SU-DHL-6 (cell line): ENCODE measurements around the gene PFN4.

Source experiments
- H2AFZ ChIP-seq: fragments of 200-600 bp; sonication (generic); 2 replicates; pipeline ENCODE4 v1.6.1; 2014; ENCODE audit warnings: low read depth, mild to moderate bottlenecking, moderate library complexity, mixed read lengths, antibody characterized with exemption, low read length; ENCODE audit not compliant: severe bottlenecking
- H3F3A ChIP-seq: fragments of 200-600 bp; shearing (Covaris generic); 2 replicates; pipeline ENCODE4 v1.6.0; 2016; ENCODE audit warnings: antibody characterized with exemption, mild to moderate bottlenecking; ENCODE audit not compliant: insufficient read depth
- H3K27ac ChIP-seq: fragments of 200-600 bp; sonication (generic); 2 replicates; pipeline ENCODE4 v1.5.1; 2016; ENCODE audit warnings: low read depth, mild to moderate bottlenecking, low read length, moderate library complexity, mixed read lengths
- H3K27me3 ChIP-seq: fragments of 200-600 bp; sonication (generic), shearing (Covaris generic); 2 replicates; pipeline ENCODE4 v1.6.0; 2014; ENCODE audit warnings: mild to moderate bottlenecking, low read length
- H3K36me3 ChIP-seq: fragments of 200-600 bp; sonication (generic); 2 replicates; pipeline ENCODE4 v1.6.1; 2014; ENCODE audit warnings: mild to moderate bottlenecking, low read length, mixed read lengths
- H3K4me2 ChIP-seq: fragments of 300-600, 200-600 bp; shearing (Covaris generic), sonication (generic); 2 replicates; pipeline ENCODE4 v1.6.0; 2014; ENCODE audit warnings: low read length, low read depth, mild to moderate bottlenecking; ENCODE audit not compliant: poor library complexity, severe bottlenecking
- H3K4me3 ChIP-seq: fragments of 200-600 bp; sonication (generic); 2 replicates; pipeline ENCODE4 v1.5.1; 2014; ENCODE audit warnings: antibody characterized with exemption, low read length, mild to moderate bottlenecking, mixed read lengths; ENCODE audit not compliant: insufficient read depth, poor library complexity, severe bottlenecking
- H3K79me2 ChIP-seq: fragments of 200-600 bp; sonication (generic); 2 replicates; pipeline ENCODE4 v1.6.1; 2014; ENCODE audit warnings: mild to moderate bottlenecking, low read length, moderate library complexity; ENCODE audit not compliant: insufficient read depth
- H3K9ac ChIP-seq: fragments of 200-600 bp; sonication (generic); 2 replicates; pipeline ENCODE4 v1.7.0; 2014; ENCODE audit warnings: mild to moderate bottlenecking, low read length
- H3K9me2 ChIP-seq: fragments of 200-600 bp; sonication (generic); replicated peaks from 2 replicates; pipeline ENCODE4 v1.6.1; 2014; ENCODE audit warnings: low read length; ENCODE audit not compliant: insufficient read depth
- H3K9me3 ChIP-seq: fragments of 200-600 bp; sonication (generic); 2 replicates; pipeline ENCODE4 v1.6.1; 2014; ENCODE audit warnings: low read length, mixed read lengths; ENCODE audit not compliant: insufficient read depth
- H4K20me1 ChIP-seq: fragments of 200-600 bp; sonication (generic); 2 replicates; pipeline ENCODE4 v1.6.1; 2014; ENCODE audit warnings: low read depth, mild to moderate bottlenecking, antibody characterized with exemption, low read length, moderate library complexity, mixed read lengths
- EZH2phosphoT487 ChIP-seq: fragments of 200-600 bp; sonication (generic), shearing (Covaris generic); conservative IDR thresholded peaks from 2 replicates; pipeline ENCODE4 v1.6.1; 2018; ENCODE audit warnings: mild to moderate bottlenecking, antibody characterized with exemption, low read length, moderate library complexity, mixed read lengths
- TF ChIP-seq, protein P1 (sequence below): fragments of 200-600 bp; sonication (generic); IDR thresholded peaks from one replicate; pipeline ENCODE4 v1.5.1; 2017; ENCODE audit warnings: antibody characterized with exemption, mild to moderate bottlenecking, low read length, moderate library complexity; ENCODE audit not compliant: insufficient read depth, poor library complexity, severe bottlenecking

PFN4 gene

DNA sequence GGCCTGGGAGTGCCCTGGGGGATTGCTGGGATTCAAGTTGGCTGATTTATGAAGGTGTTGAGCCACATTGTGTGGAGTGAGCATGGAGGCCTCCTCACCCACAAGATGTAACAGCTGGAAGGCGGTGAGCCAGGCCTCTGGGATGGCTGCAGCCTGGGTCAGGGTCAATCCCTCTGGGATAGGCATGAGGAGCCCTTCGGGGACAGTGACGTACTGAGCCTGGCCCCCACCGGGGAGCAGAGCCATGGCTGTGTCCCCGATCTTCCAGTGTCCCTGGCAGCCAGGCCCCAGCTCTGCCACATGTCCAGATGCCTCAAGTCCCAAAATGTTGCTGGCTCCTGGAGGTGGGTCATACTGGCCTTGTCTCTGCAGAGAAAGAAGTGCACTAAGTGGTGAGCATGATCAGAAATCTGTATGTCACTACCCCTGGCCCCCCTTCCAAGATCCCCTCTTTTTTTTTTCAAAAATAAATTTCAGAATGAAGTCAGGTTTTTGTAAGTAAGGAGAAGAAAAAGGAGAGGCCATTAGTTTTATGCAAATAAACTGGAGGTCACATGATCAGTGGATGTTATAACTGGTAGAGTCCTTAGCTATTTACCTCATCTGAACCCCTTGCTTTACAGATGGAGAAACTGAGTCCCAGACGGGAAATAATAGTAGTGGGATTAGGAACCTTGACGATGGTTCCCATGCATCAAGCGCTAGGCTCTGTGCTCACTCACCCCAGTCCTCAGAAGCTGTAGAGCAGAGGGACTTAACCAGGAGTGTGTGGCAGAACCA is 40.2 kb downstream of the PFN4 start:
- peak overlapping the region; percentile 53 for H3K4me3 ChIP-seq
- no peaks in the 10 kb centered on the region for H3K36me3 ChIP-seq
- peak overlapping the region; percentile 64 for H3K9ac ChIP-seq

DNA sequence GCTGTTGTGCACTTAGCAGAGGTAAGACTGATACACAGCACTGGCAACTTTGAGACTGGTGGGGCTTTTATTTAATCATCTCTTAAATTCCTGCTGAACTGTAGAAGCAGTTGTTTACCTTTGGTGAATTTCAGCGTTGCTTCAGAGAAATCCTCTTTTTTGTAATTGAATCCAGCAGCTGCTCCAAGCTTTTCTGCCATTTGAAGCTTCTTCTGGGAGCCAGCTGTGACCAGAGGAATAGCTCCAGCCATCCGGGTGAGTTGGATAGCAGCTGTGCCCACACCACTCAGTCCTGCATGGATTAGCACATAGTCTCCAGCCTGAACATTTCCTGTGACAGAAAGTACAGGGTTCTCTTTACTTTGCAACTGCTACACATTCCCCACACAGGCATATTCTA is 42.4 kb downstream of the PFN4 start:
- Histone ChIP-seq H4K20me1 (no peaks in the 10 kb centered on the region), H3K36me3 (no peaks in the 10 kb centered on the region), H3K79me2 (peaks cover 3% of the 10 kb centered on the region), H3K9me3 (no peaks in the 10 kb centered on the region), H3K4me2 (no peak overlapping the region), H2AFZ (no peak overlapping the region), H3K9ac (no peak overlapping the region), H3K27me3 (no peaks in the 10 kb centered on the region), H3K4me3 (no peak overlapping the region), H3F3A (peaks cover 5% of the 10 kb centered on the region; the same call in 1 of the 2 replicates), H3K9me2 (no peaks in the 10 kb centered on the region), H3K27ac (no peak overlapping the region)
- no peak for TF ChIP-seq EZH2phosphoT487
- TF ChIP-seq, protein P1, sequence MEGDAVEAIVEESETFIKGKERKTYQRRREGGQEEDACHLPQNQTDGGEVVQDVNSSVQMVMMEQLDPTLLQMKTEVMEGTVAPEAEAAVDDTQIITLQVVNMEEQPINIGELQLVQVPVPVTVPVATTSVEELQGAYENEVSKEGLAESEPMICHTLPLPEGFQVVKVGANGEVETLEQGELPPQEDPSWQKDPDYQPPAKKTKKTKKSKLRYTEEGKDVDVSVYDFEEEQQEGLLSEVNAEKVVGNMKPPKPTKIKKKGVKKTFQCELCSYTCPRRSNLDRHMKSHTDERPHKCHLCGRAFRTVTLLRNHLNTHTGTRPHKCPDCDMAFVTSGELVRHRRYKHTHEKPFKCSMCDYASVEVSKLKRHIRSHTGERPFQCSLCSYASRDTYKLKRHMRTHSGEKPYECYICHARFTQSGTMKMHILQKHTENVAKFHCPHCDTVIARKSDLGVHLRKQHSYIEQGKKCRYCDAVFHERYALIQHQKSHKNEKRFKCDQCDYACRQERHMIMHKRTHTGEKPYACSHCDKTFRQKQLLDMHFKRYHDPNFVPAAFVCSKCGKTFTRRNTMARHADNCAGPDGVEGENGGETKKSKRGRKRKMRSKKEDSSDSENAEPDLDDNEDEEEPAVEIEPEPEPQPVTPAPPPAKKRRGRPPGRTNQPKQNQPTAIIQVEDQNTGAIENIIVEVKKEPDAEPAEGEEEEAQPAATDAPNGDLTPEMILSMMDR: no peak

More for the DNA sequence above, 40.2 kb downstream of the PFN4 start:
- peak overlapping the region; percentile 58 for H3K27ac ChIP-seq
- H3F3A ChIP-seq: peaks cover 6% of the 10 kb centered on the region; the same call in 1 of the 2 replicates
- no peaks in the 10 kb centered on the region for H3K9me2 ChIP-seq
- peak overlapping the region; percentile 63 for H3K4me2 ChIP-seq
- no peaks in the 10 kb centered on the region for H3K27me3 ChIP-seq
- peak overlapping the region; percentile 76 for H2AFZ ChIP-seq
- no peaks in the 10 kb centered on the region for H3K9me3 ChIP-seq
- no peaks in the 10 kb centered on the region for H4K20me1 ChIP-seq
- no peaks in the 10 kb centered on the region for H3K79me2 ChIP-seq
- TF ChIP-seq, protein P1: no peak
- TF ChIP-seq EZH2phosphoT487: no peak

DNA sequence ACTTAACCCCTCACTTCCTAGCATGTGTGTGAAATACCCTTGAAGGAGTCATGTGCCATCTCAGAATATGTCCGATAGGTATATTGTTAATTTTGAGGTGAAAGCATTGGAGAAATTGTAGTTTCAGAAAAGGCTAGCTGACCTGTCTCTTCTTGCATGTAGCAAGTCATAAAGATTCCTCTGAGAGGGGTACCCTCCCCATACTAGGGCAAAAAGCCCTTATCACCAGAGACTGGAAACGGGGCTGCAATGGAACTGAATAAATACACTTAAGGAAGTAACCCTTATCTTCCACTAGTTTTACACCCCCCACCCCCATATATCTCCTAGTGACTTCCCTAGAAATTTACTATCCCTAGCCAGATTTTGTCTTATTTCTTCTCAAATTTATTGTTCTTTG is 45.3 kb downstream of the PFN4 start:
- H2AFZ ChIP-seq: no peak overlapping the region
- TF ChIP-seq, protein P1: no peak
- no peak overlapping the region for H3K4me3 ChIP-seq
- H3K9me3 ChIP-seq: no peaks in the 10 kb centered on the region
- peaks cover 9% of the 10 kb centered on the region; the same call in 1 of the 2 replicates for H3K36me3 ChIP-seq
- H3K79me2 ChIP-seq: peaks cover 23% of the 10 kb centered on the region
- peak overlapping the region; percentile 73 for H3K4me2 ChIP-seq
- no peaks in the 10 kb centered on the region for H3K27me3 ChIP-seq
- H3K27ac ChIP-seq: no peak overlapping the region
- H3F3A ChIP-seq: peaks cover 5% of the 10 kb centered on the region; the same call in 1 of the 2 replicates
- peak overlapping the region; percentile 67; the same call in 1 of the 2 replicates for H3K9ac ChIP-seq
- H4K20me1 ChIP-seq: no peaks in the 10 kb centered on the region
- H3K9me2 ChIP-seq: no peaks in the 10 kb centered on the region
